GM10248 (cell line): ENCODE data around the gene TMEM164.
A peak's percentile ranks its signal among the peaks of the same experiment; 100 is the strongest.

ENCODE experiments used
- CTCF ChIA-PET: fragments of 300-600 bp; sonication (Branson Sonifier 250); formaldehyde crosslinking; extraction: SDS; loops from one replicate; lab custom pipeline; 2021; ENCODE audit warnings: antibody characterized with exemption; lab: Yijun Ruan, JAX
- POLR2A ChIA-PET: fragments of 350-650 bp; sonication (Branson Sonifier 250); formaldehyde crosslinking; extraction: SDS; loops from one replicate; lab custom pipeline; 2020; ENCODE audit warnings: antibody characterized with exemption; lab: Yijun Ruan, JAX
- DNase-seq: peaks from one replicate; pipeline ENCODE4 v3.0.0; 2012; ENCODE audit errors: extremely low spot score
- TF ChIP-seq, protein P1 (sequence below): IDR thresholded peaks from 2 replicates; pipeline ENCODE4 v1.5.1; 2012; ENCODE audit warnings: mild to moderate bottlenecking, low read depth; ENCODE audit errors: extremely low read depth, missing control alignments, control extremely low read depth

The TMEM164 gene

DNA sequence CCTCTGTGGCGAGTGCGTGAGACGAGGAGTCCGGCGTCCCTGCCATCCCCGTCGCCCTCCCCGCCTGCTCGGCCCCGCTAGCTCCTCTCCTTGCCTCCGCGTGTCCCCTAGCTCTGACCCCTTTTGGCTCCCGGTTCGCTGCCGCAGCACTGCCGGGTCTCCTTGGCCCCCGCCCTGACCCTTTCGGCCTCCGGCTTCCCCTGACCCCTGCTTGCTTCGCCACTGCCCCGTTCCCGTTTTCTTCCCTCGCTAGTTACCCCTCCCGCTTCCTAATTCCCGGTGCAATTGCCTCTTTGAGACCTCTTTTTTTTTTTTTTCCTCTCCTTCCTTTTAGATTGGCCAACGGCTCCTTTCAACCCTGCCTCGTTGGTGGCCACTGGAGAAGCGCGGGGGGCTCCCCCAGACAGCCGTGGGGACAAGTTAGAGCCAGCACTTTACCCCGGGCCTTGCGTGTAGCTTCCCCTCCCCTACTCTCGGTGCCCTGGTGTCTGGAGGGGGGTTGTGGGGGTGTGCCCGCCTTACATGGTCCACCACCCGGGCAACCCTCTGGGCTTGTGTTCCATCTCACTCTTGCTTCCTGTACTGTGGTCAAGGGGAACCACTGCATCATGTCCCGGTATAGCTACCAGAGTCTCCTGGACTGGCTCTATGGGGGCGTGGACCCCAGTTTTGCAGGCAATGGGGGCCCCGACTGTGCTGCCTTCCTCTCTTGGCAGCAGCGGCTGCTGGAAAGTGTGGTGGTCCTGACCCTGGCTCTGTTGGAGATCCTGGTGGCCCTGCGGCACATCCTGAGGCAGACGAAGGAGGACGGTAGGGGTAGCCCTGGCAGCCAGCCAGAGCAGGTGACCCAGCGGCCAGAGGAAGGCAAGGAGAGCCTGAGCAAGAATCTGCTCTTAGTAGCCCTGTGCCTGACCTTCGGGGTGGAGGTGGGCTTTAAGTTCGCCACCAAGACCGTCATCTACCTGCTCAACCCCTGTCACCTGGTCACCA, 548 bp downstream of the TMEM164 start:
- ChIA-PET POLR2A (interaction anchor here (0.7 kb wide), 1 partner anchor 34 kb away, joined by 4 read pairs; no protein-coding TSS in a partner anchor), CTCF (interaction anchor here (1.6 kb wide), 1 partner anchor 144 kb away, joined by 3 read pairs; no protein-coding TSS in a partner anchor)
- DNase-seq: peak; percentile 14
- TF ChIP-seq, protein P1, sequence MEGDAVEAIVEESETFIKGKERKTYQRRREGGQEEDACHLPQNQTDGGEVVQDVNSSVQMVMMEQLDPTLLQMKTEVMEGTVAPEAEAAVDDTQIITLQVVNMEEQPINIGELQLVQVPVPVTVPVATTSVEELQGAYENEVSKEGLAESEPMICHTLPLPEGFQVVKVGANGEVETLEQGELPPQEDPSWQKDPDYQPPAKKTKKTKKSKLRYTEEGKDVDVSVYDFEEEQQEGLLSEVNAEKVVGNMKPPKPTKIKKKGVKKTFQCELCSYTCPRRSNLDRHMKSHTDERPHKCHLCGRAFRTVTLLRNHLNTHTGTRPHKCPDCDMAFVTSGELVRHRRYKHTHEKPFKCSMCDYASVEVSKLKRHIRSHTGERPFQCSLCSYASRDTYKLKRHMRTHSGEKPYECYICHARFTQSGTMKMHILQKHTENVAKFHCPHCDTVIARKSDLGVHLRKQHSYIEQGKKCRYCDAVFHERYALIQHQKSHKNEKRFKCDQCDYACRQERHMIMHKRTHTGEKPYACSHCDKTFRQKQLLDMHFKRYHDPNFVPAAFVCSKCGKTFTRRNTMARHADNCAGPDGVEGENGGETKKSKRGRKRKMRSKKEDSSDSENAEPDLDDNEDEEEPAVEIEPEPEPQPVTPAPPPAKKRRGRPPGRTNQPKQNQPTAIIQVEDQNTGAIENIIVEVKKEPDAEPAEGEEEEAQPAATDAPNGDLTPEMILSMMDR: no peak

DNA sequence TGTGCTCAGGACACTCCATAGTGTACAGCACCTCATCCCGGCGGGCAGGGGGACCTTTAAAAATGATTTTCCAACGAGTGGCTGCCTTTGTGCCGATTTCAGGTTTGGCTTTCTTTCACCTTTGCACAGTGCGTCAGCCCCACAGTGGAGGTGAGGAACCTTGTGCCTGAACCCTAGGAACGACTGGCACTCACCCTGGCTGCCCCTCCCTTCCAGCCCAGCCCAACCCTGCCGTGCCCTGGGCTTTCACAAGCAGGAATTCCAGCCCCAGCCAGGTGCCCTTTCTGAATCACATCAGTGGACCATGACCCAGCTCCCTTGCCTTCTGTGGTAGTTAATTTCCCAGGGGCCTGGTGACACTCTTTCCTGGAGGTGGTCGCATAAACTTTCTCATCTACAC, 1.3 kb downstream of the TMEM164 start:
- TF ChIP-seq, protein P1: no peak
- POLR2A ChIA-PET: no interaction called here
- CTCF ChIA-PET: interaction anchor here (0.8 to 1.0 kb wide), 2 partner anchors 11 to 113 kb away, joined by 3 read pairs; no protein-coding TSS in a partner anchor
- DNase-seq: no peak

DNA sequence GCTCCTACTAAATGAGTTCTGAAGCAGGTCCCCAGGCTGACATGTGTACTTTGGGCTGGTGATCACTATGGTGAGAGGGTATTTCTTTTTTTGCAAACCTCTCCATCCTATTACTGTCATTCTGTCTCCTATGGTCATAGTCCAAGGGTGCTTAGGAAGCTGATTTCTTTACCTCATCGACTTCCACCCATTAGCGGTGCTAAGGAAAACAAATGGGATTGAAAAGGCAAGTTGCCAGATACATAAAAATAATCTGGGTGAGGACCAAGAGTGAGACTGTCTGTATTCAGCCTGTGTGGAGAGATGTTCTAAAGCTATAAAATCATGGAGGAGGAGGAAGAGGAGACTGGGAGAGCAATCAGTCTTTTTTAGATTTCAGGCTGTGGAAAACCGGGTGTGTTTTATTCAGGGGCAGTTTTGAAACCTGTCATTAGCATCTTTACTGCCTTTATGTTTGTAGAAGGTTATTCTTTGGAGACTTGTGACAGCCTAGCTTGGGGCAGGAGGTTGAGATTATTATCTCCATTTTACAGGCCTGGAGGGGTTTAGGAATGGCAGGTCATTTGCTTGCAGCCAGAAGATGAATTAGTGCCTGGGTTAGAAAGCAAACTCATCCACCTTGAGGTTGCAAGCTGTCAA, 1.9 kb downstream of the TMEM164 start:
- ChIA-PET CTCF (interaction anchor here (0.8 to 1.0 kb wide), 3 partner anchors 11 to 142 kb away, joined by 3 to 4 read pairs (median 3); no protein-coding TSS in a partner anchor), POLR2A (no interaction called here)
- TF ChIP-seq, protein P1: no peak
- DNase-seq: no peak

DNA sequence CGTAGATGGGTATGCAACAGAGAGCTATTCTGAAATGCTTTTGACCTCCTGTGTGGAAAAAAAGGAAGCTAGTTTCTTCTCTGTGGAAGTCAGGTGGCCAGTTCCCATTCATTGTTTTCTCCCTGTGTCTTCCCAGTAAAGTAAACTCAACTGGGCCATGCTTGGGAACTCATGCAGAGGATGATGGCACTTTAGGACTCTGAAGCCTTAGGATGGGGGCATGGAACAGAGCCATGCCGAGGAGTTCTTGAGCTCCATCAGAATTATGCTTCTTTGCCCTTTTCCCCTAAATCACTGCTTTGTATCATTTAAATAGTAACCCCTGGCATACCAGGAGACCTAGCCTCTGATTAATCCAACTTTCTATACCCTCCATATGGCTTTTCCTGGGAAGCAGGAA, 3.2 kb downstream of the TMEM164 start:
- CTCF ChIA-PET: interaction anchor here (0.7 to 1.0 kb wide), 2 partner anchors 26 to 140 kb away, joined by 3 read pairs; no protein-coding TSS in a partner anchor
- POLR2A ChIA-PET: no interaction called here
- DNase-seq: no peak
- TF ChIP-seq, protein P1: no peak

DNA sequence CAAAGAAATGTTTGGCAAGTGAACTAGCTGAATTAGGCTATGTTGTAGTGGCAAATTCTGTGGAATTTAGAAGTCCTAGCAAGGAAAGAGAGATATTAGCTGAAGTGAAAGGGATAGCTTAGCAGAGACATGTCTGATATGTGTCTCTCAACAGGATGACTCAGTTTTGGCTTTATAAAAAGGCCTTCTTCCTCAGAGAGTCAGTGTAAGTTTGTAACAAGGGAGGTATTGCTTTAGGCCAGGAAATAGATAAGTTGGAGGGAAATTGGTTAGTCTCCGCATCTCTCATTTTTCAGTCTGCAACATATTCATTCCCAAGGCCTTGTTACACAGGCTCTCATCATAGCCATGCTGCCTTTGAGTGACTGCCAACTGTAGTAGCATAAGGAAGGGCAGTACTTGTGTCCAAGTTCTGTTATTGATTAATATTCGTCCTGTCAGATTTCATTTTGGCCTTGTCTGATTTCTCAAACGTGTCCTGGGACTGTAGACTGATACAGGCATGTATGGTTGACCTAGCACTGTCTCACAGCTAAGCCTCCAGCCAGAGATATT, 4.0 kb downstream of the TMEM164 start:
- no peak for DNase-seq
- TF ChIP-seq, protein P1: no peak
- CTCF ChIA-PET: interaction anchor here (0.7 to 1.4 kb wide), 3 partner anchors 26 to 140 kb away, joined by 3 to 4 read pairs (median 3); no protein-coding TSS in a partner anchor
- POLR2A ChIA-PET: no interaction called here
